HepG2 (cell line): ENCODE results near the gene FAM131A. TPM values are rescaled to one million over a fixed set of nuclear protein-coding genes. Genes with fewer than 3 reads are reported as not detected.

Experiments used
- ATAC-seq: fragments of 200-7000 bp; cut with Tn5 transposase; 3 replicates; pipeline ENCODE4 v1.9.1; 2020; ENCODE audit warnings: mild to moderate bottlenecking, moderate library complexity
- BruUV-seq: library from RNA; stranded (reverse); fragments of 400-500 nt; replicated peaks from 2 replicates; lab custom pipeline; 2021; lab: Mats Ljungman, UMichigan
- CTCF ChIA-PET: fragments of 300-600 bp; formaldehyde crosslinking; extraction: SDS; loops from one replicate; lab custom pipeline; 2021; ENCODE audit warnings: low total read pairs, inconsistent platforms, low intra/inter-chr PET ratio; lab: Yijun Ruan, JAX
- POLR2A ChIA-PET: fragments of 350-600 bp; sonication (Branson Sonifier 250); formaldehyde crosslinking; loops from one replicate; lab custom pipeline; 2020; ENCODE audit warnings: antibody characterized with exemption, inconsistent platforms; lab: Yijun Ruan, JAX
- DNase-seq: peaks from one replicate; pipeline ENCODE4 v3.0.0-alpha.2; 2015; ENCODE audit warnings: low spot score
- FAIRE-seq: peaks from 3 replicates; lab custom pipeline; 2011; peaks lifted over from hg19 to GRCh38; lab: Jason Lieb, UNC
- H2AFZ ChIP-seq: one replicate; pipeline ENCODE4 v1.6.1; 2011; ENCODE audit warnings: low read length, inconsistent platforms
- H3K27ac ChIP-seq: fragments of 300-600 bp; 3 replicates; pipeline ENCODE4 v1.8.0; 2011; ENCODE audit warnings: mixed run types, mild to moderate bottlenecking, mixed read lengths, low read length, inconsistent platforms; ENCODE audit not compliant: insufficient read depth; ENCODE audit errors: extremely low read length
- H3K27me3 ChIP-seq, 2 experiments: fragments of 200-600 bp in 1 of 2; 2 replicates in 1 of 2; 3 replicates in 1 of 2; pipeline versions ENCODE4 v1.6.0 to v1.8.0; 2011; ENCODE audit warnings: low read length in 2 of 2, mild to moderate bottlenecking in 2 of 2, moderate library complexity in 2 of 2, inconsistent platforms in 1 of 2; ENCODE audit not compliant: insufficient read depth in 2 of 2, control insufficient read depth in 1 of 2
- H3K36me3 ChIP-seq, 2 experiments: fragments of 200-600 bp in 1 of 2; replicated peaks in 1 of 2; 2 replicates in 1 of 2; 3 replicates in 1 of 2; pipeline versions ENCODE4 v1.5.1 to v1.8.0; 2011; ENCODE audit warnings: low read length in 2 of 2, inconsistent platforms in 1 of 2; ENCODE audit not compliant: insufficient read depth in 2 of 2, control insufficient read depth in 1 of 2
- H3K4me1 ChIP-seq: 2 replicates; pipeline ENCODE4 v1.5.1; 2012; ENCODE audit warnings: low read length, inconsistent platforms; ENCODE audit not compliant: insufficient read depth
- H3K4me2 ChIP-seq: 2 replicates; pipeline ENCODE4 v1.6.0; 2011; ENCODE audit warnings: low read depth, low read length, inconsistent platforms
- H3K4me3 ChIP-seq, 3 experiments: fragments of 200-600 bp in 1 of 3; sonication (generic), shearing (Covaris generic) in 1 of 3; replicated peaks in 1 of 3; 2 replicates each; pipeline ENCODE4 v1.5.1; 2011 to 2016; ENCODE audit warnings: low read length in 3 of 3, inconsistent platforms in 2 of 3, low read depth in 2 of 3, mild to moderate bottlenecking in 2 of 3, control low read depth in 1 of 3, mixed read lengths in 1 of 3; ENCODE audit not compliant: insufficient read depth in 1 of 3
- H3K79me2 ChIP-seq: one replicate; pipeline ENCODE4 v1.6.1; 2011; ENCODE audit warnings: low read length, inconsistent platforms; ENCODE audit not compliant: insufficient read depth
- H3K9ac ChIP-seq: 2 replicates; pipeline ENCODE4 v1.6.0; 2011; ENCODE audit warnings: mild to moderate bottlenecking, low read depth, low read length, inconsistent platforms; ENCODE audit not compliant: insufficient read depth
- H3K9me3 ChIP-seq: 2 replicates; pipeline ENCODE4 v1.5.1; 2012; ENCODE audit warnings: mild to moderate bottlenecking, low read length
- H4K20me1 ChIP-seq: 2 replicates; pipeline ENCODE4 v1.6.0; 2011; ENCODE audit warnings: inconsistent platforms, mild to moderate bottlenecking, low read length, moderate library complexity; ENCODE audit not compliant: insufficient read depth
- ARNT2 ChIP-seq: sonication (generic); formaldehyde crosslinking; IDR thresholded peaks from 2 replicates; pipeline ENCODE4 v1.8.0; 2022; ENCODE audit warnings: mild to moderate bottlenecking, low read depth, missing genetic modification reagents, moderate library complexity
- GTF3A ChIP-seq: sonication (generic); formaldehyde crosslinking; conservative IDR thresholded peaks from 2 replicates; pipeline ENCODE4 v1.4.0; 2020; ENCODE audit warnings: mild to moderate bottlenecking, missing genetic modification reagents
- JUNB ChIP-seq: sonication (generic); formaldehyde crosslinking; IDR thresholded peaks from 2 replicates; pipeline ENCODE4 v1.8.0; 2022; ENCODE audit warnings: missing genetic modification reagents, mild to moderate bottlenecking, borderline replicate concordance
- MXI1 ChIP-seq: IDR thresholded peaks from 3 replicates; pipeline ENCODE4 v1.6.1; 2012; ENCODE audit warnings: low read depth, low read length, inconsistent platforms, borderline replicate concordance
- PCBP2 ChIP-seq: fragments of 200-400 bp; formaldehyde crosslinking; optimal IDR thresholded peaks from 2 replicates; pipeline ENCODE3; 2018; ENCODE audit warnings: low read length, low read depth; ENCODE audit not compliant: poor library complexity, severe bottlenecking
- PHF8 ChIP-seq: sonication (generic); formaldehyde crosslinking; IDR thresholded peaks from 2 replicates; pipeline ENCODE4 v1.5.0; 2020; ENCODE audit warnings: missing genetic modification reagents
- RELA ChIP-seq: sonication (generic); formaldehyde crosslinking; IDR thresholded peaks from 2 replicates; pipeline ENCODE4 v1.4.0; 2020; ENCODE audit warnings: missing genetic modification reagents
- RFX1 ChIP-seq: fragments of 450-650 bp; IDR thresholded peaks from 2 replicates; pipeline ENCODE4 v1.6.1; 2017
- ZKSCAN8 ChIP-seq: IDR thresholded peaks from 2 replicates; pipeline ENCODE4 v1.6.1; 2016; ENCODE audit warnings: borderline replicate concordance, missing genetic modification reagents, missing compliant biosample characterization
- WGBS: methylation state at CpG from one replicate; pipeline ENCODE4 v1.1.6; 2017; ENCODE audit warnings: low lambda C conversion rate; 5-methylcytosine and 5-hydroxymethylcytosine counted together
- in situ Hi-C: cut with HindIII; loops from 2 replicates; pipeline ENCODE4 v1.10.0; 2017; ENCODE audit warnings: low pct_unique_long_range_greater_than_20kb; ENCODE audit not compliant: extremely low pct_ligation_motif_present
- intact Hi-C: fragments of 100-400 bp; cut with micrococcal nuclease; formaldehyde crosslinking; loops from one replicate; pipeline ENCODE4 v1.10.0; 2022; ENCODE audit not compliant: unreplicated experiment
- polyA plus RNA-seq, 8 experiments: library from polyadenylated mRNA; depleted of rRNA in 3 of 8; stranded (reverse) in 7 of 8; unstranded in 1 of 8; fragments of >200 nt; fragmentation: Illumina TruSeq in 4 of 8; extraction: Trizol in 4 of 8; gene quantifications; 2 replicates each; pipeline versions ENCODE4 v1.2.1 to v1.2.3, GENCODE V29; 2011 to 2016; ENCODE audit warnings: low read depth in 4 of 8, missing spikeins in 1 of 8, mixed read lengths in 1 of 8; ENCODE audit not compliant: insufficient read depth in 1 of 8
- total RNA-seq, 5 experiments: library from RNA; depleted of rRNA; stranded (reverse); fragments of >200 nt; fragmentation: Illumina TruSeq; extraction: Trizol; gene quantifications; 2 replicates each; pipeline ENCODE4 v1.2.3, GENCODE V29; 2016; ENCODE audit warnings: low read depth in 1 of 5
- TF ChIP-seq, protein P1 (sequence below): sonication (generic); formaldehyde crosslinking; IDR thresholded peaks from 2 replicates; pipeline ENCODE4 v1.5.0; 2020; ENCODE audit warnings: missing genetic modification reagents
- TF ChIP-seq, protein P2 (sequence below): sonication (generic); formaldehyde crosslinking; IDR thresholded peaks from 2 replicates; pipeline ENCODE4 v1.8.0; 2022; ENCODE audit warnings: mild to moderate bottlenecking, missing genetic modification reagents, moderate library complexity
- TF ChIP-seq, protein P3 (sequence below): sonication (generic); formaldehyde crosslinking; IDR thresholded peaks from one replicate; pipeline ENCODE4 v1.5.1; 2020; ENCODE audit warnings: mild to moderate bottlenecking, missing genetic modification reagents; ENCODE audit errors: not compliant biosample characterization

The FAM131A gene
- total and polyA plus RNA-seq, 2 of the 13 experiments (the other 11 are each of a cell fraction or from before 2014, with no cell fraction given) = 9.2 to 9.3 TPM

DNA sequence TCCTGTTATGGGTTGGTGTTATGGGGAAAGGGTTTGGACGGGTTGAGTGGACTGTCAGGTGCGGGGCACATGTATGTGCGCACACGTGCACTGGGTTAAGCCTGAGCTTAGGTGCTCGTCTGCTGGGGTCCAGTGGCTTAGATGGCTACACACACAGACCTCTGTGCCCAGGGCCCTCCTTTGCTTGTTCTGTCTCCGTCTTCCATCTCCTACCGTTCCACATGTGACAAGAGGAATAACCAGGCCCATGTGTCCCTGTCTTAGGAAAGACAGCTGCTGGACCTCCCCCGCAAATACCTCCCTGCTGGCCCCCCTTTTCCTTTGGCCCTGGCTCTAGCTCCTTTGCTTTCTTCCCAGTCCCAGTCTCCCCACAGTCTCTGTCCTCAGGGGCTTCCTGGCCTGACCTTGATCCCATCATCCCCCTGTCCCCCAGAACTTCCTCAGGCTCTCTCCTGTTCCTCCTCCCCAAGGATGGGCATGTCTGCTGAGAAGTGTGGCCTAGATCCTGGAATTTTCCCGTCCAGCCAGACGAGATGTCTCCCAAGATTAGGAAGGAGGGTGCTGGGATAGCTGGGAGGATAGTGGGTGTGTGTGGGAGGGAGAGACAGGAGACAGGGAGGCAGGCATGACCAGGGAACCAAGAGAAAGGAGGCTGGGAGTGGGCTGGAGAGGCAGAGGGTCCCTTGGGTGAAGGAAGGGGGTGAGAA lies 41.4 kb downstream of the FAM131A start:
- ChIA-PET CTCF (no interaction called here), POLR2A (interaction anchor here (1.1 to 2.4 kb wide), 6 partner anchors 11 to 333 kb away, joined by 3 to 14 read pairs (median 6); partner anchors contain the start of genes CLCN2 and POLR2H)
- H3K27ac ChIP-seq = peak overlapping the region; percentile 90
- in situ Hi-C loops (loop anchor here (10.0 kb wide), 2 partner anchors 86 to 136 kb away; no protein-coding TSS in a partner anchor), intact Hi-C loops (loop anchor here (2.0 kb wide), 1 partner anchor 38 kb away; no protein-coding TSS in a partner anchor)
- H3K4me3 ChIP-seq = peak overlapping the region; percentile 79 to 90 (median 90)
- H3K36me3 ChIP-seq = peaks cover 9 to 28% of the 10 kb centered on the region in 2 experiments; a peak in 4 of 5 replicates
- FAIRE-seq (no peak), DNase-seq (no peak), ATAC-seq (peak; percentile 18)
- H3K27me3 ChIP-seq = no peaks in the 10 kb centered on the region; a peak in 1 of 5 replicates
- H3K9me3 ChIP-seq = no peaks in the 10 kb centered on the region
- WGBS = 2% methylated on average over 10 of the region's 10 CpGs
- H4K20me1 ChIP-seq = 0 out of 2 replicates have a peak, but pooled peaks cover 3% of the 10 kb centered on the region
- peaks cover 27% of the 10 kb centered on the region for H3K4me1 ChIP-seq
- peak overlapping the region; percentile 83 for H3K9ac ChIP-seq
- no peak overlapping the region for H2AFZ ChIP-seq
- TSS peak; percentile 87 for BruUV-seq
- peak overlapping the region; percentile 97 for H3K4me2 ChIP-seq
- peaks cover 25% of the 10 kb centered on the region for H3K79me2 ChIP-seq
- TF ChIP-seq ZKSCAN8 (CRISPR knock-in tag) (no peak), RFX1 (no peak), MXI1 (peak; percentile 38; the same call in 1 of the 3 replicates), JUNB (CRISPR knock-in tag) (no peak), PCBP2 (no peak), RELA (CRISPR knock-in tag) (no peak), ARNT2 (no peak), PHF8 (CRISPR knock-in tag) (peak; percentile 7; the same call in 1 of the 2 replicates), GTF3A (CRISPR knock-in tag) (no peak)
- TF ChIP-seq, protein P1, sequence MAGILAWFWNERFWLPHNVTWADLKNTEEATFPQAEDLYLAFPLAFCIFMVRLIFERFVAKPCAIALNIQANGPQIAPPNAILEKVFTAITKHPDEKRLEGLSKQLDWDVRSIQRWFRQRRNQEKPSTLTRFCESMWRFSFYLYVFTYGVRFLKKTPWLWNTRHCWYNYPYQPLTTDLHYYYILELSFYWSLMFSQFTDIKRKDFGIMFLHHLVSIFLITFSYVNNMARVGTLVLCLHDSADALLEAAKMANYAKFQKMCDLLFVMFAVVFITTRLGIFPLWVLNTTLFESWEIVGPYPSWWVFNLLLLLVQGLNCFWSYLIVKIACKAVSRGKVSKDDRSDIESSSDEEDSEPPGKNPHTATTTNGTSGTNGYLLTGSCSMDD (CRISPR knock-in tag) = no peak
- TF ChIP-seq, protein P2, sequence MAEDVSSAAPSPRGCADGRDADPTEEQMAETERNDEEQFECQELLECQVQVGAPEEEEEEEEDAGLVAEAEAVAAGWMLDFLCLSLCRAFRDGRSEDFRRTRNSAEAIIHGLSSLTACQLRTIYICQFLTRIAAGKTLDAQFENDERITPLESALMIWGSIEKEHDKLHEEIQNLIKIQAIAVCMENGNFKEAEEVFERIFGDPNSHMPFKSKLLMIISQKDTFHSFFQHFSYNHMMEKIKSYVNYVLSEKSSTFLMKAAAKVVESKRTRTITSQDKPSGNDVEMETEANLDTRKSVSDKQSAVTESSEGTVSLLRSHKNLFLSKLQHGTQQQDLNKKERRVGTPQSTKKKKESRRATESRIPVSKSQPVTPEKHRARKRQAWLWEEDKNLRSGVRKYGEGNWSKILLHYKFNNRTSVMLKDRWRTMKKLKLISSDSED (CRISPR knock-in tag) = no peak
- TF ChIP-seq, protein P3, sequence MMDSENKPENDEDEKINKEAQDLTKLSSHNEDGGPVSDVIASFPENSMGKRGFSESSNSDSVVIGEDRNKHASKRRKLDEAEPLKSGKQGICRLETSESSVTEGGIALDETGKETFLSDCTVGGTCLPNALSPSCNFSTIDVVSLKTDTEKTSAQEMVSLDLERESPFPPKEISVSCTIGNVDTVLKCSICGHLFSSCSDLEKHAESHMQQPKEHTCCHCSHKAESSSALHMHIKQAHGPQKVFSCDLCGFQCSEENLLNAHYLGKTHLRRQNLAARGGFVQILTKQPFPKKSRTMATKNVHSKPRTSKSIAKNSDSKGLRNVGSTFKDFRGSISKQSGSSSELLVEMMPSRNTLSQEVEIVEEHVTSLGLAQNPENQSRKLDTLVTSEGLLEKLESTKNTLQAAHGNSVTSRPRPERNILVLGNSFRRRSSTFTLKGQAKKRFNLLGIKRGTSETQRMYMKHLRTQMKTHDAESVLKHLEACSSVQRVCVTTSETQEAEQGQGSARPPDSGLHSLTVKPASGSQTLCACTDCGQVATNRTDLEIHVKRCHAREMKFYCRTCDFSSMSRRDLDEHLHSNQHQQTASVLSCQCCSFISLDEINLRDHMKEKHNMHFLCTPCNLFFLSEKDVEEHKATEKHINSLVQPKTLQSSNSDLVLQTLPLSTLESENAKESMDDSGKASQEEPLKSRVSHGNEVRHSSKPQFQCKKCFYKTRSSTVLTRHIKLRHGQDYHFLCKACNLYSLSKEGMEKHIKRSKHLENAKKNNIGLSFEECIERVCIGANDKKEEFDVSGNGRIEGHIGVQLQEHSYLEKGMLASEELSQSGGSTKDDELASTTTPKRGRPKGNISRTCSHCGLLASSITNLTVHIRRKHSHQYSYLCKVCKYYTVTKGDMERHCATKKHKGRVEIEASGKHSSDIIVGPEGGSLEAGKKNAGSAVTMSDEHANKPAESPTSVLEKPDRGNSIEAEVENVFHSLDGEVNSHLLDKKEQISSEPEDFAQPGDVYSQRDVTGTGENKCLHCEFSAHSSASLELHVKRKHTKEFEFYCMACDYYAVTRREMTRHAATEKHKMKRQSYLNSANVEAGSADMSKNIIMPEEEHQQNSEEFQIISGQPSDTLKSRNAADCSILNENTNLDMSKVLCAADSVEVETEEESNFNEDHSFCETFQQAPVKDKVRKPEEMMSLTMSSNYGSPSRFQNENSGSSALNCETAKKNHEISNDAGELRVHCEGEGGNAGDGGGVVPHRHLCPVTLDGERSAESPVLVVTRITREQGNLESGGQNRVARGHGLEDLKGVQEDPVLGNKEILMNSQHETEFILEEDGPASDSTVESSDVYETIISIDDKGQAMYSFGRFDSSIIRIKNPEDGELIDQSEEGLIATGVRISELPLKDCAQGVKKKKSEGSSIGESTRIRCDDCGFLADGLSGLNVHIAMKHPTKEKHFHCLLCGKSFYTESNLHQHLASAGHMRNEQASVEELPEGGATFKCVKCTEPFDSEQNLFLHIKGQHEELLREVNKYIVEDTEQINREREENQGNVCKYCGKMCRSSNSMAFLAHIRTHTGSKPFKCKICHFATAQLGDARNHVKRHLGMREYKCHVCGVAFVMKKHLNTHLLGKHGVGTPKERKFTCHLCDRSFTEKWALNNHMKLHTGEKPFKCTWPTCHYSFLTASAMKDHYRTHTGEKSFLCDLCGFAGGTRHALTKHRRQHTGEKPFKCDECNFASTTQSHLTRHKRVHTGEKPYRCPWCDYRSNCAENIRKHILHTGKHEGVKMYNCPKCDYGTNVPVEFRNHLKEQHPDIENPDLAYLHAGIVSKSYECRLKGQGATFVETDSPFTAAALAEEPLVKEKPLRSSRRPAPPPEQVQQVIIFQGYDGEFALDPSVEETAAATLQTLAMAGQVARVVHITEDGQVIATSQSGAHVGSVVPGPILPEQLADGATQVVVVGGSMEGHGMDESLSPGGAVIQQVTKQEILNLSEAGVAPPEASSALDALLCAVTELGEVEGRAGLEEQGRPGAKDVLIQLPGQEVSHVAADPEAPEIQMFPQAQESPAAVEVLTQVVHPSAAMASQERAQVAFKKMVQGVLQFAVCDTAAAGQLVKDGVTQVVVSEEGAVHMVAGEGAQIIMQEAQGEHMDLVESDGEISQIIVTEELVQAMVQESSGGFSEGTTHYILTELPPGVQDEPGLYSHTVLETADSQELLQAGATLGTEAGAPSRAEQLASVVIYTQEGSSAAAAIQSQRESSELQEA (CRISPR knock-in tag) = no peak
